Loucy (cell line): ENCODE results near the gene ABLIM1.

Experiments used
- H2AFZ ChIP-seq: fragments of 200-600 bp; sonication (generic); 2 replicates; pipeline ENCODE4 v1.6.0; 2016; ENCODE audit warnings: antibody characterized with exemption, mild to moderate bottlenecking, low read length, moderate library complexity
- H3F3A ChIP-seq: fragments of 200-600 bp; 2 replicates; pipeline ENCODE4 v1.6.0; 2016; ENCODE audit warnings: antibody characterized with exemption, low read depth, mild to moderate bottlenecking
- H3K27me3 ChIP-seq: fragments of 200-600 bp; sonication (generic); 2 replicates; pipeline ENCODE4 v1.6.1; 2014; ENCODE audit warnings: low read length, mild to moderate bottlenecking; ENCODE audit not compliant: insufficient read depth, poor library complexity, severe bottlenecking
- H3K36me3 ChIP-seq: fragments of 200-600 bp; sonication (generic); 2 replicates; pipeline ENCODE4 v1.6.1; 2016; ENCODE audit warnings: low read length; ENCODE audit not compliant: insufficient read depth
- H3K4me1 ChIP-seq: fragments of 200-600 bp; sonication (generic); 2 replicates; pipeline ENCODE4 v1.5.1; 2014; ENCODE audit warnings: low read length, mild to moderate bottlenecking; ENCODE audit not compliant: insufficient read depth, poor library complexity, severe bottlenecking
- H3K4me2 ChIP-seq: fragments of 200-600 bp; sonication (generic); 2 replicates; pipeline ENCODE4 v1.6.0; 2014; ENCODE audit warnings: antibody characterized with exemption, low read length, low read depth, mild to moderate bottlenecking; ENCODE audit not compliant: poor library complexity, severe bottlenecking
- H3K4me3 ChIP-seq: fragments of 200-600 bp; sonication (generic); 2 replicates; pipeline ENCODE4 v1.5.1; 2014; ENCODE audit warnings: low read length, mild to moderate bottlenecking, mixed read lengths; ENCODE audit not compliant: poor library complexity, severe bottlenecking
- H3K79me2 ChIP-seq: fragments of 200-600 bp; sonication (generic); 2 replicates; pipeline ENCODE4 v1.6.1; 2014; ENCODE audit warnings: low read length; ENCODE audit not compliant: insufficient read depth
- H3K9ac ChIP-seq: fragments of 200-600 bp; sonication (generic); 2 replicates; pipeline ENCODE4 v1.6.0; 2014; ENCODE audit warnings: mild to moderate bottlenecking, low read depth, low read length, moderate library complexity; ENCODE audit not compliant: poor library complexity, severe bottlenecking
- H3K9me2 ChIP-seq: fragments of 200-600 bp; sonication (generic); replicated peaks from 2 replicates; pipeline ENCODE4 v1.6.1; 2016; ENCODE audit warnings: low read depth, low read length, mixed read lengths
- H3K9me3 ChIP-seq: fragments of 200-600 bp; sonication (generic); 2 replicates; pipeline ENCODE4 v1.6.1; 2014; ENCODE audit warnings: mild to moderate bottlenecking, antibody characterized with exemption, low read length, low read depth; ENCODE audit not compliant: insufficient read depth
- H4K20me1 ChIP-seq: fragments of 200-600 bp; sonication (generic); 2 replicates; pipeline ENCODE4 v1.6.0; 2014; ENCODE audit warnings: antibody characterized with exemption, low read length, mild to moderate bottlenecking; ENCODE audit not compliant: insufficient read depth, poor library complexity, severe bottlenecking
- CTCF ChIP-seq: fragments of 200-600 bp; sonication (generic); conservative IDR thresholded peaks from 2 replicates; pipeline ENCODE4 v1.5.1; 2014; ENCODE audit warnings: mild to moderate bottlenecking, antibody characterized with exemption, low read length
- EZH2phosphoT487 ChIP-seq: fragments of 200-600 bp; IDR thresholded peaks from 2 replicates; pipeline ENCODE4 v1.6.1; 2018; ENCODE audit warnings: antibody characterized with exemption, mild to moderate bottlenecking, moderate library complexity, borderline replicate concordance

The ABLIM1 gene

GRCh38 chr10:114685456-114685855 lies 27.4 kb upstream of the ABLIM1 start:
- no peaks in the 10 kb centered on the region for H3K27me3 ChIP-seq
- H3K9me2 ChIP-seq = no peaks in the 10 kb centered on the region
- H2AFZ ChIP-seq = no peak overlapping the region
- no peak overlapping the region for H3K4me2 ChIP-seq
- H3F3A ChIP-seq = no peaks in the 10 kb centered on the region
- peaks cover 68% of the 10 kb centered on the region for H3K79me2 ChIP-seq
- peaks cover 15% of the 10 kb centered on the region for H4K20me1 ChIP-seq
- peaks cover 16% of the 10 kb centered on the region; the same call in 1 of the 2 replicates for H3K36me3 ChIP-seq
- H3K4me3 ChIP-seq = no peak overlapping the region
- no peaks in the 10 kb centered on the region for H3K9me3 ChIP-seq
- TF ChIP-seq CTCF (no peak), EZH2phosphoT487 (no peak)
- H3K4me1 ChIP-seq = peaks cover 23% of the 10 kb centered on the region
- no peak overlapping the region for H3K9ac ChIP-seq

- Histone ChIP-seq H3K4me2 (no peak overlapping the region), H4K20me1 (peaks cover 15% of the 10 kb centered on the region), H3K4me1 (peaks cover 23% of the 10 kb centered on the region), H3F3A (no peaks in the 10 kb centered on the region), H3K27me3 (no peaks in the 10 kb centered on the region), H3K9me3 (no peaks in the 10 kb centered on the region), H3K9ac (no peak overlapping the region), H3K79me2 (peaks cover 67% of the 10 kb centered on the region), H2AFZ (no peak overlapping the region), H3K36me3 (peaks cover 14% of the 10 kb centered on the region; the same call in 1 of the 2 replicates), H3K4me3 (no peak overlapping the region), H3K9me2 (no peaks in the 10 kb centered on the region)
- TF ChIP-seq EZH2phosphoT487 = no peak
- TF ChIP-seq CTCF = no peak
These were observed 26.7 kb upstream of the ABLIM1 start for GRCh38 chr10:114684822-114685209.

GRCh38 chr10:114684084-114684821 lies 26.2 kb upstream of the ABLIM1 start:
- Histone ChIP-seq H3K9ac (no peak overlapping the region), H3K27me3 (no peaks in the 10 kb centered on the region), H3K9me2 (no peaks in the 10 kb centered on the region), H3K4me1 (peaks cover 23% of the 10 kb centered on the region), H3K36me3 (peaks cover 14% of the 10 kb centered on the region; the same call in 1 of the 2 replicates), H4K20me1 (peaks cover 15% of the 10 kb centered on the region), H3K9me3 (no peaks in the 10 kb centered on the region), H3K79me2 (peaks cover 65% of the 10 kb centered on the region), H3F3A (no peaks in the 10 kb centered on the region), H2AFZ (no peak overlapping the region), H3K4me2 (no peak overlapping the region), H3K4me3 (no peak overlapping the region)
- TF ChIP-seq EZH2phosphoT487 (no peak), CTCF (no peak)
